NOMO-1 (cell line): ENCODE measurements around the gene SMOC1.
"Not testable (repeated sequence)": the region's sequence is repeated elsewhere in the genome, so short reads cannot be mapped to it uniquely, and the experiment has no call there.

ENCODE experiments used
- DNase-seq, 2 experiments: peaks; one replicate each; lab custom pipeline; 2025; ENCODE audit not compliant: unreplicated experiment in 2 of 2; lab: John Stamatoyannopoulos, UW

Gene SMOC1

DNA sequence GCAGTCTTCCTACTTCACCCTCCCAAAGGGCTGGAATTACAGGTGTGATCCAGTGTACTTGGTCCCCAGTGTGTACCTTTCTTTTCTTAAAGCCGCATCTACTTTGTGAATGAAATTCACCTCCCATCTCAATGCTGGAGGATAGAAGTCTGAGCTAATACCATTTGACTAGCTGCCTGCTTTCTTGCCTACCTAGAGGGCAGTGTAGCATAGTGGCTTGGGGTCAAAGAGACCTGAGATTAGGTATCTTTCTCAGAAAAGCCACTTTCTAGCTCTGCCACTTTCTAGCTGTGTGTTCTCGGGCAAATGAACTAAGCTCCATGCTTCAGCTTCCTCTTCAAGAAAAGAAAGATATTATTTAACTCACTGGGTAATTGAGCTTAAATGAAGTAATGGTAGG lies 16.9 kb downstream of the SMOC1 start:
- DNase-seq = no peak

DNA sequence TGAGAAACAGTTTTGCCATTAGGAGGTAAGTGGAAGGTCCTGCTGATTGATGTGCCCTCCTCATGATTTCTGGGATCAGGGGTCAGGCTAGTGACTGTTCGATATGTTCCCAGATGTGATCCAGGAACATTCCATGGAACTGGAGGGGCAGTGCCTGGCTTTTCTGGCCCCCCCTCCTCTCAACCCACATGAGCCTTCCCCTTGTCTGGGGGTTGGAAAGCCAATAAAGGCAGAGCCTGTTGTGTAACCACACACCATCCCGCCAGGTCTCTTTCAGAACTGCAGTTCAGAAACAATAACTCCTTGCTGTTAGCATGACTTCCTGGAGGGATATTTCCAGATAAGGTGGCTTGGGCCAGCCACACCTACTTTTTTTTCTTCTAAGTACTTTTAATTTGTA lies 17.8 kb downstream of the SMOC1 start:
- DNase-seq = no peak

DNA sequence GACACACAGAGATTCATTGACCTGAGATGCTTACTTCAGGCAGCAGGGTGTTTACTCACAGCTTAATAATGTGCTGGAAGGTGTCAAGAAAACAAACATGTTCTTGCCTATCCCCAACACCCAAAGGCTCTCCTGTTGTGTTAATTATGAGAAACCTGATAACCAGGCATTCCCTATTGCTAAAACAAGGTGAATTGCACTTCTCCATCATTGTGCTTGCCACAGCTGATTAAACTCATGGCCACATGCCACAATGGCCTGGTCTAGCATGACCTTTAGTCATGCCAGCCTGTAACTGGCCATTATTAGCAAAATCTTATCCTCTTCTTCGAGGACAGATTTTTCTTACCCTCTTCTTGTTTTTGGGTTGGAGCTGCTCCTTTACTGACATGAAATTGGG lies 21.4 kb downstream of the SMOC1 start:
- DNase-seq = no peak

- DNase-seq = no peak
Measured at GRCh38 chr14:69901113-69901951, 22.1 kb downstream of the SMOC1 start.

GRCh38 chr14:69903046-69903445 lies 23.8 kb downstream of the SMOC1 start:
- DNase-seq = not testable (repeated sequence)

GRCh38 chr14:69904246-69904645 lies 25.0 kb downstream of the SMOC1 start:
- DNase-seq = no peak

DNA sequence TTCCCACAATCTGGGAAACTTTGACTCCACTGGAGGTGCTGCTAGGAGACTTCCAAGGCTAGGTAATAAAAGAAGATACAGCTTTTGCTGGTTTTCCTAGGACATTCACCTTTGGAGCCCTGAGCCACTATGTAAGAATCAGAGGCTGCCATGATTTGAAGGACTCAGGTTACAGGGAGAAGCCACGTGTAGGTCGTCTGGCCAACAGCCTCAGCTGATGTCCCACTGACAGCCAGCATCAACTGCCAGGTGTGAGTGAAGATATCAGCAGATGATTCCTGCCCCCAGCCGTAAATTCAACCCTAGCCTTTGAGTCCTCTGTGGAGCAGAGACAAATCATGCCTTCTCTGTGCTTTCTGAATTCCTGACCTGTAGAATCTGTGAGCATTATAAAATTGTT lies 27.0 kb downstream of the SMOC1 start:
- DNase-seq = no peak

GRCh38 chr14:69909826-69910550 lies 30.8 kb downstream of the SMOC1 start:
- no peak for DNase-seq

DNA sequence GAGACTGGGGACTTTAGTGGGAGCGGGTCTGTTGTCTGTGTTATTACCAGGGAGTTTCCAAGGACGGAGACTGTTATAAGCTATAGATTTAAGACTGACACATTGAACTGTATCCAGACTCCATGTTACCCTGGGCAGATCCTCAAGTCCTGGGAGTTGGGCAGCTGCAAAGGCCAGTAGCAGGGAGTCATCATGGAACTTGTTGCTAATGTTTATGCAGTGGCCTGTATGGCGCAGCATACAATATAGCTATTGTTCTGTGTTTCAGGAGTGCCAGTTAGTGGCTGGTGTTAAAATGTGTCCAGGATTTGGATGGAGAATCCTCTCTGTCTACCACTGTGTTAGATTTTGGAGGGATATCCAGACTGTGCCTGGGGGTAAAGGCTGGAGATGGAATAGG lies 31.7 kb downstream of the SMOC1 start:
- no peak for DNase-seq

DNA sequence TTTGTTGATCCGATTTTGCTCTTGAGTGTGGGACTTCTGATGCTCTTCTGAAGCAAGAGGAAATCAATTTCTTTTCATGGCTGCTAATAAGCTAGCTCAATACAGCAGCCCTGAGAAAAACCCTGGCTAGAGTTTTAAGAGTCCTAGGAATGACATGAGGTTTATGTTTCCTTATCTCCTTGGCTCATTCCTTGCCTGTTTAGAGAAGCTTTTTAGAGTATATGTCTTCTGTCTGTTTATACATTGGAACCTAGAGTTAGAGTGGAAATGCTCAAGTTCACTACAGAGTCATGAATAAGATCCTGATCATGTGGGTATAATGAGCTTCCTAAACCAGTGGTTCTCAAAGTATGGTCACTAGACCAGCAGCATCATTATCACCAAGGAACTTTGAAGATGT lies 34.5 kb downstream of the SMOC1 start:
- no peak for DNase-seq

DNA sequence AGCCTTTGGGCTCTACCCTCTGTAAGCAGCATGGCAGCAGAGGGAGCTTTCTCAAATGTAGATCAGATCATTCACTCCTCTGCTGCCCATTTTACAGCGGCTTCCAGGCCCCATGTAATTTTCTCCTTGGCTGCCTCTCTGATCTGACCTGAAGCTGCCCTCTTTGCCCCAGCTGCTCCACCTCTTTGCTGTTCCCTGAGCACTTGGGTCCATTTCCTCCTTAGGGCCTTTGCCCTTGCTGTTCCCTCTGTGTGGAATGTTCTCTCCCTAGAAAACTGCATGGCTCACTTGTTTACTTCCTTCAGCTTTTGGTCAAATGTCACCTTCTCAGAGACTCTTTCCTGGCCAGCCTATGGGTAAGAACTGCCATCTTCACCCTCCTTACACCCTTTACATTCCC lies 37.2 kb downstream of the SMOC1 start:
- DNase-seq = no peak

DNA sequence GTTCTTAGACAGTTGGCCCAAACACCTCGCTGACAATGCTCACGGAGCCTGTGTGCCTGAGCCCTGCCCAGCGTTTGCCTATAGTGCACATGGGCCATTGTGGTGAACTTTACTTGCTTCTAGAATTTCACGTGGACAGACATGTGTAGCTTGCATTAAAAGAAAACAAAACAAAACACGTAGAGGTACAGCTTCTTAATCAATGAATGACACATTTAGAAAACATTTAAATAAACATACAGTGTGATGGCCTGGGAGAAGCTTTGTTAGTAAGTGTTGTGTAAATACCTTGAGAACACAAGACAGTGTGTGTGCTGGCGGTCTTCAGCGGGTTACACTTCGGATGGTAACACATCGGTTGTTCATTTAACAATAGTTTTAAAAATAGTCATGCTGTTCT lies 38.1 kb downstream of the SMOC1 start:
- DNase-seq = no peak

DNA sequence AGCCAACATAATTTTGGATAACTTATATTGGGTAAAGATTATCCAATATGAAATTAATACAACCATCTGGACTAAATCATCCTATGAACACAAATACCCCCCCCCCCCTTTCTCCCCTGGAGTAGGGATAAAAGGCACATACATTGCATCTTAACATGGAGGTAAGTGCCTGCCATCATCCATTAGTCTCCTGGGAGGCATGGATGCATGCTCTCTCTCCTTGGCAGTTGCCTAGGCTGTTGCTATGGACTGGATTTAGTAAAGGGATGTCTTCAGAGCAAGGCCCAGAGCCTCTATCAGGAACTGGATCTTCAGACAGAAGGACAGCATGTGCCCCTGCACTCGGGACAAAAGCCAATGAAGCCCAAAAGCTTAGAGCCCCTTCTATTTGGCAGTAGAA lies 40.6 kb downstream of the SMOC1 start:
- no peak for DNase-seq

GRCh38 chr14:69921052-69921451 lies 41.8 kb downstream of the SMOC1 start:
- DNase-seq = no peak

DNA sequence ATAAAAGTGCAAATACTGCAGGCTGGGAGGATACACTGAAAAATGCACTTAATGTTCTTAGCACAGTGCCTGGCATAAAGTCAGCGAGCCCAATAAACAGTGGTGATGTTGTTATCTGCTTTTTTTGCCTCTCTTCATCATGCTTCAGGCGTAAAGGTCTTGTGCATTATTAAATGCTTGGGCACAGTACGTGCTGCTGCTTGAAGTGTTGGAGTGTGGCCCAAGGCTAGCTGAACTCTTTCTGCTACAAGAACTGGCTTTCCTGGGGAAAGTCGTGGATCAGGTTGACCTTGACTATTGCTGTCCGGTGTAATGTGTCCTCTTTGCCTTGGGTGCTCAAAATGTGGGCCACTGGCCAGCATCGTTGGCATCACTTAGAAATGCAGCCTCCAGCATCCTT lies 43.0 kb downstream of the SMOC1 start:
- no peak for DNase-seq

GRCh38 chr14:69924201-69924600 lies 45.0 kb downstream of the SMOC1 start:
- DNase-seq = no peak

GRCh38 chr14:69928111-69928523 lies 48.9 kb downstream of the SMOC1 start:
- DNase-seq = no peak

DNA sequence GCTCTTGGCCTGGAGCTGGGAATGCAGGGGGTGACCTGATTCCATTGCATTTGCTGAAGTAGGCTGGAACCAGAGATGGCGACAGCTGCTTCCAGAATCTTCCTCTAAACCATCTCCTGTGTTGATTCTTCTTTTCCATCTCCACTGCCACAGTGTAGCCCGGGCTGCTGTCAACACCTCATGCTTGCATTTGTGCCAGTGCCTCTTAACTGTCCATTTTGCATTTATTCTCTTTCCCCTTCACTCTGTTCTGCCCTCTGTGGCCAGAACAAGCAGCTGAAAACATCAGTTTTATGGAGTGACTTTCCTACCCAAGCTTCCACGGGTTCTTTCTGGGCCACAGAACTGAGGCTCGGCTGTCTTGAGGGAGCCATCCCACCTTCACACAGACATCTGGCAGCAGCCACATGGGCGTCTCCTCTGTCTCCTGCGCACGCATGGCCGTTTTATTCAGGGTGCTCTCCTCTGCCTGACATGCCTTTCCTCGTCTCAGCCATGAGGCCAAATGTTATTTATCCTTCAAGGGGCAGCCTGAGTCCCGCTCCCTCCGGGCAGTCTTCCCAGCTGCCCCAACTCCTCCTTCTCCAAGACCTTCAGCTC lies 51.7 kb downstream of the SMOC1 start:
- no peak for DNase-seq

GRCh38 chr14:69931960-69932359 lies 52.7 kb downstream of the SMOC1 start:
- DNase-seq = no peak

- no peak for DNase-seq
Measured at GRCh38 chr14:69932391-69932790, 53.2 kb downstream of the SMOC1 start.

- no peak for DNase-seq
Measured at GRCh38 chr14:69933623-69934275, 54.5 kb downstream of the SMOC1 start.
